Non-pigmented ciliary epithelial cell (primary cell): Measurements from ENCODE around the gene CACNB2.
"Not testable (repeated sequence)": the region's sequence is repeated elsewhere in the genome, so short reads cannot be mapped to it uniquely, and the experiment has no call there.

Source experiments
- DNase-seq: peaks from one replicate; pipeline ENCODE4 v3.0.0-alpha.2; 2010; ENCODE audit warnings: low read depth

CACNB2 gene

DNA sequence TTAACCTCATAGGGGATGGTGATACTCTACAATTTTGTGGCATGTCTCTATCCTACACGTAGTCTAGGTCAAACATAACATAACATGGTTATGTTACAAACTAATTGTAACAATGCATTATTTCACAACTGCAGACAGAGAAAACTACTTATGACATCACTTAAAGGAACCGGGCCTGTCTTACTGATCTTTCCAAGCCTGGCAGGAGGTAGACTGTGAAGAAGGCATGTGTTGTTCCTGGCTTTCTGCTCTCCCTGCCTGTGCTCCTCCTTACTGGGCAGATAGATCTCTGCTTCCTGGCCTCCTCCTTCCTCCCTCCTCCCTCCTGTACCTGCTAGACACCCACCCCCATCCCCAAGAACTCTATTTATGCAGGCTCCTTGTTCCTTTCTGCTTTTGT, 5.4 kb downstream of the CACNB2 start:
- DNase-seq: no peak

DNA sequence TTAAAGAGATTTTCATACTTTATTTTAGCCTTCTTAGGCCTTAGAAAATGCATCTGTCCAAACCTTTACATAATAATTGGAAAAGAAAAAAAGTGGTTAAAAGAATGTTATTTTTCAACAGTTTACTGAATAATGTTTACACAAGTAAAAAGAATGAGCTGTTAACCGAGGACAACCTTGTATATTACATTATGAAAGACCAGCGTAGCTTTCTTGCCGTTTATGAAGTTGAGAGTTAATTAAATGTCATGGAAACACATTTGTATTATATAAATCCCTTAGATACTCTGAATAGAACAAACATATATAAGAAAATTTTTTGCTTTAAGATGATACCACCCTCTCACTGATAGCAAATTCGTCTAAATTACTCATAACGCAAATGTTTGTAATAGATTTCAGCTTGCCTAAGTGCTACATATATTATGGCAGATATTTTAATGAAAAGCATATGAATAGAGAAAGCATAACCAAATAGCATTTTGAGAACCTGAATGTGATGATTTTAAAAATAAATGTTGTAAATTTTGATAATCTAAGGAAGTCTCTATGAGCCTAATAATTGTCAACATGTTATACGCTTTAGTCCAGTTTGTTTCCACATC, 9.1 kb downstream of the CACNB2 start:
- no peak for DNase-seq

DNA sequence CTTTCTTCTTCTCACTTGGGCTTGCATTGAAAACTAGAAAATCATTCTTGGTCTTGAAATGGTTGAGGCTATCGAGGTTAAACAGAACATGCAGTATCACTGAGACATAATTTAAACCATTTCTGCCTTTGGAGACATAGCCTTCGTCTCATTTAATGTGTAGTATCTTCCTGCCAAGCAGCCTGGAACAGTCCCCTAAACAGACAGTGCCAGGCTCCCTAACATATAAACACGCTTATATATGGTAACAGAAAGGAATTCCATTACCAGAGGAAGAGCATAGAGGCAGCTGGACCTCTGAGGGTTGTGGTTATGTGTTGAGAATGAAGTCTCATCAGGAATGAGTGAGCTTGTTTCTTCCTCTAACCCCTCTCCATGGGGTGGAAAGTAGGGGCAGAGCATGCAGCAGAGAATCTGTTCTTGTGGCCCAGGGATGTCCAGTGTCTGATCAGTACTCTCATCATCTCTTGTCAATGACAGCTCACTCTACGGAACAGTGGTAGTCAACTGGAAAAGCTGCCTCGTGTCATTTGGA, 11.2 kb downstream of the CACNB2 start:
- DNase-seq: no peak

DNA sequence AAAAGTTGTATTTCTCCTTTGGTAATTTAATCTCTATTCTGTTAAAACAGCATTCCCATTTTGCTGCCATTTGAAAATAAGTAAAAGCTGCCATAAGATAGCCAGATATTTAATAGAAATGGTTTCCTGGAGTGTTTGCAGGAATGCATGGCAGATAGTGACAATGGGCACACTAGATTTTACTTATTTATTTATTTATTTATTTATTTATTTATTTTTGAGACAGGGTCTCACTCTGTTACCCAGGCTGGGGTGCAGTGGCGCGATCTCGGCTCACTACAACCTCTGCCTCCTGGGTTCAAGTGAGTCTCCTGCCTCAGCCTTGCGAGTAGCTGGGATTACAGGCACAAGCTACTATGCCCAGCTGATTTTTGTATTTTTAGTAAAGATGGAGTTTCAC, 13.2 kb downstream of the CACNB2 start:
- DNase-seq: not testable (repeated sequence)

DNA sequence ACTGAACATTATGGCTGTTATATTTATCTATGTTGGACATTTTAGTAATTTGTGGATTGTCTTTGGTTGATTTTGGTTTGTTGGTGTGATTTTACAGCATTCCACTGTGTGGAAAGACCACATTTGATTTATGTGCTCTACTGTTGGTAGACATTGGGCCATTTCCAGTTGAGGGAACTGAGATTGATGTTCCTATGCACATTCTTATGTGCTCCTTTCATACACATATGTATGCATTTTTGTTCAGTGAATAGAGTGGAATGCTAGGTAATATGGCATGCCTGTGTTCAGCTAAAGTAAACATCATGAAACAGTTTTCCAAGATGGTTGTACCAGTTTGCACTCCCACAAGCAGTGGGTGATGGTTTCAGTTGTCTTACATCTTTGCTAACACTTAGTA, 15.1 kb downstream of the CACNB2 start:
- DNase-seq: no peak

DNA sequence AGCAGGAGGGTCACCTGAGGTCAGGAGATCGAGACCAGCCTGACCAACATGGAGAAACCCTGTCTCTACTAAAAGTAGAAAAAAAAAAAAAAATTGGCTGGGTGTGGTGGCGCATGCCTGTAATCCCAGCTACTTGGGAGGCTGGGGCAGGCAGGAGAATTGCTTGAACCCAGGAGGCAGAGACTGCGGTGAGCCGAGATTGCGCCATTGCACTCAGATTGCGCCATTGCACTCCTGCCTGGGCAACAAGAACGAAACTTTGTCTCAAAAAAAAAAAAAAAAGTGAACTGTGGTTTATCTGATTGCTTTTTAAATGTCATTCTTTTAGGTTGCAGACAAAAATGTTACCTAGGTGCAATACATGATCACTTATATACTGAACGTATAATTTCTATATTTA, 16.6 kb downstream of the CACNB2 start:
- not testable (repeated sequence) for DNase-seq

DNA sequence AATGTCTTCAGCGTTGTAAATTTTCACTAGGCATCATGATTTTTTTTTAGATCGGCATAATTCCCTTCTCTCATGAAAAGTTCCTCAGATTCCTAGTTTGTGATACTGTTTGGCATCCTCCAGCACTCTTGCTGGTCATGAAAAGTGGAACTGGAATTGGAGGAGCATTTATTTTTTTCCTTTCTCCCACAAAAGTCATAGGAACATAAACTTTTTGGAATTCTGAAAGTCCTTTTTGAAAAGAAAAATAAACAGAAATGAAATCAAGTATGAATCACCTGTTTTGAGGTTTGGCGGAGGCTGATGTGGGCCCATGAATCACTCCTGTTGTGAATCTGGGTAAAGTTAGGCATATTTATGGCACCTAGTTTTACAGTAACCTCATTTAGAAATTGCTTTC, 17.7 kb downstream of the CACNB2 start:
- peak; percentile 53 for DNase-seq

DNA sequence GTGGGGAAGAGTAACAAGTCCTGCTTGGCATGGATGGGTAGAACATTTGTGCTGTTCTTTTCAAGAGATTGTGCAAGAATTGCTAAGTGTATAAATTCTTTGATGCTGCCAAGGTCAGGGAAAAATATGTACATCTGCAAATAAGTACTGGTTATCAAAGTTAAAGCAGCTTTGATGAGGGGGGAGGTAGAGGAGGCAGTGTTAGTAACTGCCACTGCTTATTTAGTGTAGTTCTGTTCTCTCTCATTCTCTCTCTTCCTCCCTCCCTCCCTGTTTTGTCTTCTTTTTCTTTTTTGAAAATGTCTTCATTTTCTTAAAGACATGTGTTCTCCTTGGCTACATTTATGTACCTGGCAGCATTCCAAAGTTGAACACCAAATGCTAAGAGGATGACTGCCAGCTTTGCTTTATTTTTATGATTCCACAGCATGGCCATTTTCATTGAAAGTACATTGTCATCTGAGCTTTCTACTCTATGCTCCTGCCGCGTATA, 18.6 kb downstream of the CACNB2 start:
- no peak for DNase-seq

DNA sequence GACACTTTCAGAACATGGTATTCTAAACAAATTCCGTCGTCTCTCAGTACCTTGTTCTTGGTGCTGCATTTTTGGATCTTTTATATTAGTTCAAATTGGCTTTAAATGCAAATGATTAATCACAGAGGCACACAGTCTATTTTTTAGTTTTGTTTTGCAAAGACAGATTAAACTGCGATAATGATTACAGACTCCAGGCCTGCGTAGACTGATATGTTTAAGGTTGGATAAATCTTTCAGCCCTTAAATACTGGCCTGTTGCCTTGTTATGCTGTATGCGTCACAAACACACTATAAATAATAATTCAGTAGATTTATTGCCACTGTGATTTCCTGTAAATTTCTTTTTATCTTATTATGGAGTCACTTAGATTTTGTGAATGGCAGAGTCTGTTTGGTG, 19.3 kb downstream of the CACNB2 start:
- no peak for DNase-seq

DNA sequence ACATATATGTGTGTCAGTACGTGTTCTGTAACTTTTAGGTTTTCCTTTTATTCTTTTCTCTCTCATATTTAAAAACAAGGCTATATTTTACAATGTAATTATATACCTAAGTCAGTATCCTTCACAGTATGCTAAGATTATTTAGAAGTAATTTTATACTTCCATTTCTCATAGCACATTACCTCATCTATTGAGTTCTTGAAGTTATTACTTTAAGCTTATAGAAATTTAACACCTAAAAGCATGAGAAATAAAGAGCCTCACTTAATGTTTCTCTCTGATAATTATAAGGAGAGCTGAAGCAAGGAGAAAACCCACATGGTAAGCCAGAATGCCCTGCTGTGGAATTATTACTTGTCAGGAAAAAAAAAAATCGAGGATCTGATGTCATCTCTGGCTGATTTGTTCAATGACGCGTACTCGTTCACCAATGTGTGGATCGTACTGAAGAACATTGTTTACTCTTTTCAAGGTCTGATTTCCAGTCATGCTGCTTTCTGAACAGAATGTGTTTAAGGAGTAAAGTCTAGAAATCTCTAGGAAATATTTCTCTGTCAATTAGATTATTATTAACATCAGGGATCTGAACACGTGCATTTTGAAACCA, 21.9 kb downstream of the CACNB2 start:
- no peak for DNase-seq

DNA sequence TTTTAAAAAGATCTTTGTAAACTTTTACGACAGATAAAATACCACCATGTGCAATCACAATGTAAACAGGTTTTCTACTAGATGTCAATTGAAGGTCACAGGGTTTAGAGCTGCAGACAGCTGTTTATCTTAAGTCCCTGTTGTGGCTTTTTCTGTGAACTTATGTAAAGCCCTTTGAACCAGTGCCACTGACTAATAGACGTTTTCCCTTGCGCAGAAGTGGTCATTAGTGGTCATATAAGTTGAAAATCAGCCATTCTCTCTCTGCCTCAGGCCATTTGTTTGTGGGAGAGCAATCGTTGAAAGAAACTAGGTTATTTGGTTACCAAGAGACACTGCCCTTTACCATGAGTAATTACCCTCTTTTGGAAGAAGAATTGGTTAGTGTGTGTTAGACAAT, 23.9 kb downstream of the CACNB2 start:
- DNase-seq: no peak

DNA sequence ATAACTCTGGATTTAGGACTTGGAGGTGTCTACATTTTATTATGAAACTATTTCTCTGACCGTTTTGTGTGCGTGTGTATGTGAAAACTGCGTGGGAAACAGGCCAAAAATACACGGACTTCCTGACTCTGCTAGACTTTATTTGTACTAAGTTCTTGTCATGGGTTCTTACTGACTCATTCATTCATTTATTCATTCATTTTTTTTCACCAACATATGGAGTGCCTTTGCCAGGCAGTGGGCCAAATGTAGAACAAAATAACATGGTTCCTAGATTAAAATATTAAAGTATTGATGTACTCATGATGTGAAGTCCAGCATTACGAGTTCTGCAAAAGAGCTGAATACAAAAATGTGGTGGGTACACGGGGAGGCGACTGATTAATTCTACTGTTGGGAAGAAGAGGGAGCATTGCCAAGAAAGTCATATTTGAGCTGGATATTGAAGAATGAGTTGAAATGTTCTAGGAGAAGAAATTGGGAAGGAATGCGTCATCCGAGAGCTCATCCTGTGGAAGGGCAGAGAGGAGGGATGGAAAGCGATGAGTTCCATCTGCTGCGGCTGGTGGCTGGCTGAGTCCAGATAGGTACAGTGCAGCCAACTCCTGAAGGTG, 24.6 kb downstream of the CACNB2 start:
- DNase-seq: peak; percentile 82

DNA sequence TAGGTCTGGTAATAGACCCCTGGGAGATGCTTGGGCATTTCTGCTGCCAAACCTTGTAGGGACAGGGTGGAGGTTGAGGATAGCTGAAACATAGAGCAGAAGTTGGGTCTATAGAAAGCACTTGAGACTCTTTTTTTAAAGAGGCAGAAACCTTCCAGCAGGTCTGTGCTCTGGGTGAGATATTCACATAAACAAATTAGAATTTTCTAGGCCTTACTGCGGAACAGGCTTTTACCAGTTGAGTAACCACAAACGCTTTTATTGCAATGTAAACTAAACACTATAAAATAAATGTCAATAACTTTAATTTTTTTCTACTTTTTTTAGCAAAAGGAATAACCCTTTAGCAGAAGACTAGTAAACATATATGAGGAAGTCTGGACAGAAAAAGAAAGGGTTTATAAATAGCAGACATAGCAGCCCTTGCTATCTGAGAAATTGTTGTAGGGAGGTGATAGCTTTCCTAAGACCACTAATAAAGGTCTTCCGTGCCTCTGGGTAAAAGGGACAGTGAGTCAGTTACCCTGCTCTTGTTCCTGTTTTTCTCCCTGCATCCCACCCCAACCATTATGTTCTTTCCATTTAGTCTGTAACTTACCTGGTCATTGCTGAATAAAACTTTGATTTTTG, 38.7 kb downstream of the CACNB2 start:
- DNase-seq: no peak

DNA sequence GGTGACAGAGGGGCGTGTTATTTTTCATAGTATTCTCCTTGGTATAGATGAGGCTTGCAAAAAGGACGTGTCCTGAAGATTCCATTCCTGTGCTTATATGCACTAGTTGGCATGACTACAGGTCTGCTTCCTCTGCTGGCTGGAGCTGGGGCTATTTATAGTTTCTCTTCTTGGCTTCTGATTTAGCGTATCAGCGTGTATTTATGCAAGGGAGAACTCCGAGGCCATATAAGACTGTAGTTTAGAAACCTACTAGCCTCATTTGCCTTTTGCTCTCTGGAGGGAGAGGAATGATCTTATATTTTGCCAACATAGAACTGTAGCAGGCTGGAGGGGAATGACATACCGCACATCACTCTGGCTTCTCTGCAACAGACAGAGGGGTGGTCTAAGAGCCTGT, 39.7 kb downstream of the CACNB2 start:
- peak; percentile 64 for DNase-seq

DNA sequence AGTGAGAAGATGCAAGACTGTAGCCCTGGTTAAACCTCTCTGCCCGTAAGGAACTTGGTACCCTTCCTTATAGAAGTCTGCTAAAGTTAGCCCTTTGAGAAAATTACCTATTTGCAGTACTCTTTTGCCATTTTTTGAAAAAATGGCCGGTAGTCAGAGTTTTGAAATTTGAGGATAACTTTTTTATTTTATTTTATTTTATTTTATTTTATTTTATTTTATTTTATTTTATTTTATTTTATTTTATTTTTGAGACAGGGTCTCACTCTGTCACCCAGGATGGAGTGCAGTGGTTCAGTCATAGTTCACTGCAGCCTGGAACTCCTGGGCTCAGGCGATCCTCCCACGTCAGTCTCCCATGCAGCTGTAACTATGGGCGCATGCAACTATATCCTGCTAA, 41.2 kb downstream of the CACNB2 start:
- not testable (repeated sequence) for DNase-seq

DNA sequence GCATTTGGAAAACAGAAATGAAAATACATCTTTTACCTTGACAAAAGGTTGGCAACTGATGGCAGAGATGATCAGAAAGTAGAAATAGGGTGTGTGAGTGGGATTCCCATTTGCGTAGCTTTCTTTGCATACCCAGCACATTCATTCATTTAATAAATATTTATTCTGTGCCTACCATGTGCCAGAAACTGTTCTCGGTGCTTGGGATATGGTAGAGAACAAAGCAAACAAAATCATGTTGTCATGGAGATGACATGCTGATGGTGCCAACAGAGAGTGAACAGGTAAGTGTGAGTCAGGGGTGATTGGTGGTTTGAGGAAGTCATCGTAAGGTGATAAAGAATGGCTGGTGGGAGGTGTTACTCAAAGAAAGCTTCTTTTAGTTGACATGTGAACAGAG, 45.4 kb downstream of the CACNB2 start:
- DNase-seq: no peak

DNA sequence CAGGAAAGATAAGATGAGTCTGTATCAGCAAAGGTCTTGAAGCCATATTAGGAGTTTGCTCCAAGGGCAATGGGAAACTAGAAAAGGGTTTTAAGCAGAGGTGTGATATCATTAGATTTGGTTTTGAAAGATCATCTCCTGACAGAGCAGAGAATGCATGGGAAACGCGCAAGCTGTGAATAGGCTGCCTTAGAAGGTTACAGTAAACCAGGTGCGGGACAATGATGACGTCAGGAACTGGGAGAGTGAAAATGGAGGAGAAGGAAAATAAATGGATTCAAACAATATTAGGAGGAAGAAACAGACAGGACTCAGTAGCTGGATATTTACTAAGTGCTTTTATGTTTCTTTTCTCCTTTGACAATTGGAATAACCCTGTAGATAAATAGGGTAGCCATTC, 50.6 kb downstream of the CACNB2 start:
- DNase-seq: no peak

DNA sequence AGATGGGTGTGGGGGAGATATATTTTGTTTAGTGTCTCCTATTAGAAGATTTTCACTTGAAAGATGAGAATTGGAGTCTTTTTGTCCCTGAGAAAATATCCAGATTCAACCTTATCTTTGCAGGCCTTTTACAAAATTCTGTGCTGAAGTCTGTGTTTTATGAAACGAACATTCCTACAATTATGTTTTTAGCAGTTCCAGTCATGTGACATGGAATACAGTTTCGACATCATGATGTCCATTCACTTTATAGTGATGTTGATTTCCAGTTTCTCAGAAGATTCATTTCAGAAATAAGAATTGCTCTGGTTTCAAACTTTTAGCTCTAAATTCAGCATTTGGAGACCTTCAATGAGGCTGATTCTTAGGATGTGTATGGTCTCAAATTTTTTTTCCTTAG, 54.4 kb downstream of the CACNB2 start:
- DNase-seq: no peak

DNA sequence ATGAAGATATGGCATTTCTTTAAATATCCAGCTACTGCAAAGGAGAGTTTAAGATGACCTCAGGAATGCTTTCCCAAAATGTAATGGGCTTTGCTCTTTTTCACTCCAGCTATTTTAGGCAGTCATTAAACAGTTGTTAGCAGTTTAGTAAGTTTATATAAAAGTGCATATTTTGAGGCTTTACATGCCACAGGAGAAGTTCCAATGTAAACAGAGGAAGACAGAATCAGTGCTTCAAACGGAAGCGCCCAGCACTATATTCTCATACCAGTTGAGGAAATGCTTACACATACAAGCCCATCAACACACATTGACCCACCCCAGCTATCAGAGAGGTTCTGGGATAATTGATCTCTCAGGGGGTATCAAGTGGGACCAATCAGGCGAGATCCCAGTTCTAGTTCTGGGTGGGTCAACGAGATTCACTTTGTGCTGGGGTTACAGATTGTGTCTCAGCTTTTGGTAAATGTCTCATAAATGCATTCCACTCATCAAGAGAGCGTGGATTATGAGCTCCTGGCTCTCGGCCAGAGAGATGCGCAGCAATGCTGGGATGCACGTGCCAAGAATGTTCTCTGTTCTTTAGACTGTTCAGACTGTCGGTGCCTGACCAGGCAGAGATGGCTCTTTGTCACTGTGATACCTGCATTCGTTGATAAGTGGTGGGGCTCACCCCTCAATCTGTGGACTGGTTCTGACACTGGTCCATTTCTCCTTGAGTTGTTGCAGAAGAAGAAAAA, 55.0 kb downstream of the CACNB2 start:
- no peak for DNase-seq

DNA sequence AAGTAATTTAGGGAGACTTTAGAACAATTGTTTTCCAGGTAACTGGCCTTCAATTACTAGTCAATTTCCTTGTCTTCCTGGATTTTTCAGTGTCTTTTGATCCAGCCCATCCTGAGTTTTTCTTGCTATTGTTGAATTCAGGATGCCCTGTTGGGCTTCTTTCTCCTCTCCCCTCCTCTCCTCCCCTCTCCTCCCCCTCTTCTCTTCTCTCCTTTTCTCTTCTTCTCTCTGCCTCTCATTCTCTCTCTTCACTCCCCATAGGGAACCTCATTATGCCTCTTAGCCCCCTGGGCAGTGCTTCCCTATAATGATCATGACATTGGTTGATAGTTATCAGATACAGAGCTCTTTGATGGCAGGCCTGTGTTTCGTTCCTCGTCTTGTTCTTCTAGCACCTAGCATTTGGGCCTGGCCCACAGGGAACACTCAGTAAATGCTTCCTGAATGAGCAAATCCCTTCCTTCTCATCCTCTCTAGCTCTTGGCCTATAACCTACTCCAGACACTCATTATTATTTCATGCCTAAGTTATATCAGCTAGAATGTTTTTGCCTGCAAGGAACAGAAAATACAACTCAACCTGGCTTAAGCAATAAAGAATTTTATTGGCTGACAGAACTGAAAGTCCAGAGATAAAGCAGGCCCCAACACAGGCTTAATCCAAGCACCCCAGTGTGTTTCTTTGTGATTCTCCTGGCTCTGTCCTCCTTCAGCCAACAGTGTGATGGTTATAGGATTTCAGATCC, 56.8 kb downstream of the CACNB2 start:
- no peak for DNase-seq

DNA sequence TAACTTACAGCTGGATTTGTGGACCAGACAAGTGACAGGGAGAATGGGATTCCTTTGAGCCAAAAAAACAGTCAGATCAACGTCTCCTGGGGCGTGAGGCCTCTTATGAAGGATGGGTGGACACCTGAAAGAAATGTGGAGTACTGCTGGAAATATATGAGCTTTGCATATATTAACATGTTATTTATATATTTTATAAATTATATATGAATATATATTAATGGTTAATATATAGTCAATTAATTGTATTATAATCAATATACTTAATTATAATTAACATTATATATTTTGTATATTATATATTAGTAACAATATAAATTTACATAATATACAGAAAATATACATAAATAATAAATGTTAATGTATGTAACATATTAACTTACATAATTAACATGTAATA, 57.5 kb downstream of the CACNB2 start:
- DNase-seq: no peak

DNA sequence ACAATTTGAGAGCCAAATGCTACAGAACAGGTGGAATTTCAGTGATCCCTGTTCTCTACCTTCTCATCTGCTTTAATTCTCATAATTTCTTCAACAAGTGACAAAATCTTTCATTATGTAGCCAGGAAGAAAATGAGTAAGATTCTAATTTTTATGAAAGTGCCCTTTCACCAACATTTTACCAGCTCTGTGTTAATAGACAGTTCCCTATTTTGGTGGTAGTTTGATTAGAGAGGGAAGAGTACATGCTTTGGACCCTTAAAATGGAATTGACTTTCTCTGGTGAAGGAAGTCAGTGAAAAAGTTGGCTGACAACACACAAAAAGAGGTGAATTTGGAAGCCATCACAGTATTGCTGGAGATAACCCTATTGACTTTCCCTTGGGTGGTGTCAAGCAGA, 61.7 kb downstream of the CACNB2 start:
- DNase-seq: no peak
